GM18873 (cell line): ENCODE results near the gene AGA.

Source experiments
- ATAC-seq: cut with Tn5 transposase; IDR thresholded peaks from one replicate; pipeline ENCODE4 v1.9.1; 2021; ENCODE audit warnings: mild to moderate bottlenecking, moderate library complexity, moderate number of reproducible peaks; ENCODE audit not compliant: unreplicated experiment, low FRiP score

Gene AGA

GRCh38 chr4:177441803-177442622 is at the start of gene AGA:
TSS of gene AGA (minus strand) at chr4:177442437. CDS start at chr4:177442375, 62 bp downstream.
- ATAC-seq, result peak; percentile 83

- ATAC-seq, result no peak
These were observed 49.8 kb upstream of the AGA start for GRCh38 chr4:177492022-177492421.

- no peak for ATAC-seq
These were observed 48.5 kb upstream of the AGA start for GRCh38 chr4:177490769-177491168.

- ATAC-seq, result no peak
These were observed 47.4 kb upstream of the AGA start for GRCh38 chr4:177489471-177490246.

GRCh38 chr4:177487977-177488376 is 45.7 kb upstream of the AGA start:
- no peak for ATAC-seq

GRCh38 chr4:177485528-177485927 is 43.3 kb upstream of the AGA start:
- no peak for ATAC-seq

GRCh38 chr4:177484613-177485021 is 42.4 kb upstream of the AGA start:
- ATAC-seq, result no peak

GRCh38 chr4:177483760-177484159 is 41.5 kb upstream of the AGA start:
- ATAC-seq, result no peak

- ATAC-seq, result no peak
These were observed 41.0 kb upstream of the AGA start for GRCh38 chr4:177483271-177483670.

GRCh38 chr4:177482367-177482766 is 40.1 kb upstream of the AGA start:
- ATAC-seq, result no peak

GRCh38 chr4:177480795-177481194 is 38.6 kb upstream of the AGA start:
- ATAC-seq, result no peak

- ATAC-seq, result no peak
These were observed 36.8 kb upstream of the AGA start for GRCh38 chr4:177479063-177479462.

- ATAC-seq, result no peak
These were observed 36.3 kb upstream of the AGA start for GRCh38 chr4:177478496-177478895.

GRCh38 chr4:177473991-177474390 is 31.8 kb upstream of the AGA start:
- ATAC-seq, result no peak

- ATAC-seq, result no peak
These were observed 21.8 kb upstream of the AGA start for GRCh38 chr4:177464026-177464425.

- ATAC-seq, result no peak
These were observed 19.4 kb upstream of the AGA start for GRCh38 chr4:177461606-177462005.

- no peak for ATAC-seq
These were observed 18.2 kb upstream of the AGA start for GRCh38 chr4:177460460-177460859.

GRCh38 chr4:177455561-177455970 is 13.3 kb upstream of the AGA start:
- ATAC-seq, result no peak

- ATAC-seq, result no peak
These were observed 10.9 kb upstream of the AGA start for GRCh38 chr4:177453116-177453515.

- no peak for ATAC-seq
These were observed 8.9 kb upstream of the AGA start for GRCh38 chr4:177451108-177451500.

- no peak for ATAC-seq
These were observed 8.3 kb upstream of the AGA start for GRCh38 chr4:177450426-177451107.
